HuH-7.5 (cell line): Measurements from ENCODE around the gene ZNF763.
"Not testable (repeated sequence)": the region's sequence is repeated elsewhere in the genome, so short reads cannot be mapped to it uniquely, and the experiment has no call there.

Experiments used
- DNase-seq: peaks from one replicate; pipeline ENCODE4 v3.0.0; 2011; ENCODE audit warnings: low spot score

ZNF763 gene

GRCh38 chr19:11973019-11973810 is 8.4 kb downstream of the ZNF763 start:
- no peak for DNase-seq

GRCh38 chr19:11978492-11979100 is 13.8 kb downstream of the ZNF763 start:
- no peak for DNase-seq

DNA sequence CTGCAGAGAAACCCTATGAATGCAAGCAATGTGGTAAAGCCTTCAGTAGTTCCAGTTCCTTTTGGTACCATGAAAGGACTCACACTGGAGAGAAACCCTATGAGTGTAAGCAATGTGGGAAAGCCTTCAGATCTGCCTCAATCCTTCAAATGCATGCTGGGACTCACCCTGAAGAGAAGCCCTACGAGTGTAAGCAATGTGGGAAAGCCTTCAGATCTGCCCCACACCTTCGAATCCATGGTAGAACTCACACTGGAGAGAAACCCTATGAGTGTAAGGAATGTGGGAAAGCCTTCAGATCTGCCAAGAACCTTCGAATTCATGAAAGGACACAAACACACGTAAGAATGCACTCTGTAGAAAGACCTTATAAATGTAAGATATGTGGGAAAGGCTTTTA is 14.7 kb downstream of the ZNF763 start:
- DNase-seq: no peak

DNA sequence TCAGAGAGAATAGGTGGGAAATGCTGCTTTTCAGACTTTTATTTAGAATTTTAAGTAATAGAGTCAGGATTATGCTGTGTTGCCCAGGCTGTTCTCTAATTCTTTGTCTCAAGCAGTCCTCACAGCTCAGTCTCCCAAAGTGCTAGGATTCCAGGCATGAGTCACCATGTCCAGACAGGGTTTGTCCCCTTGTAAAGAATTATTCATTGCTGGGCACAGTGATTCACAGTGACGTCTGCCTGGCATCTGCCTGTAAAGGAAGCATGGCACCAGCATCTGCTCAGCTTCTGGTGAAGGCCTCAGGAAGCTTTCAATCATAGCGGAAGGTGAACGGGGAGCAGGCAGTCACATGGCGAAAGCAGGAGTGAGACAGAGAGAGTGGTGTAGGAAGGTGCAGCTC is 17.7 kb downstream of the ZNF763 start:
- no peak for DNase-seq

DNA sequence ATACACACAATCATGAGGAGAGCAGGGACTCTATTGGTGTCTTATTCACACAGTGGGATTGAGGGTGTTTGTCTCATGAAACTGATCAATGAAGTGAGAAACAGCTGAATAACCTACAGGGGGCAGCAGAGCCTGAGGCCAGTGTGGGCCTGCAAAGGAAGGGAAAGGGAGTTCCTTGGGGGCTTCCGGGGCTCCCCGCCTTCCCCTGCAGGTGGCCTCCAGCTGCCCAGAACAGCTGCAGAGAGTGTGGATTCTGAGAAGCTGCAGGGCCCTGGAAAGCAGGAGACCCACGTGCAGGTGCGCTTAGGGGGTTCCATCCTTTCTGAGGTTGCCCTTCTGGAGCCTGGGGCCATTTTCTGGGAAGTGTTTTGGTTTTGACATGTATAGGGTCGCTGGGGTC is 20.1 kb downstream of the ZNF763 start:
- DNase-seq: no peak

DNA sequence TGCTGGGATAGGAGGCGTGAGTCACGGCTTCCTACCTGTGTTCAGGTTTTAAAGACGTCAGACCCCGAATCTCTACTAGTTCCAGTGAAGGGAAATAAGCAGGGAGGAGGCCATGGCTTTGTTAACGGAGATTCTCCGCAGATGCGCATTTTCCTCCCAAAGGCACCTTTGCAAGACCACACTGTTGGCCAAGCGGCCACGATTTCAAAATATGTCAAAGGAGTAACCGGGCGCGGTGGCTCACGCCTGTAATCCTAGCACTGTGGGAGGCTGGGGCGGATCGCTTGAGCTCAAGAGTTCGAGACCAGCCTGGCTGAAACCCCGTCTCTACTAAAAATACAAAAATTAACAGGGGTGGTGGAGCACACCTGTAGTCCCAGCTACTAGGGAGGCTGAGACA is 21.9 kb downstream of the ZNF763 start:
- no peak for DNase-seq

- DNase-seq: peak; percentile 78
These were observed 22.8 kb downstream of the ZNF763 start for GRCh38 chr19:11987405-11988281.

DNA sequence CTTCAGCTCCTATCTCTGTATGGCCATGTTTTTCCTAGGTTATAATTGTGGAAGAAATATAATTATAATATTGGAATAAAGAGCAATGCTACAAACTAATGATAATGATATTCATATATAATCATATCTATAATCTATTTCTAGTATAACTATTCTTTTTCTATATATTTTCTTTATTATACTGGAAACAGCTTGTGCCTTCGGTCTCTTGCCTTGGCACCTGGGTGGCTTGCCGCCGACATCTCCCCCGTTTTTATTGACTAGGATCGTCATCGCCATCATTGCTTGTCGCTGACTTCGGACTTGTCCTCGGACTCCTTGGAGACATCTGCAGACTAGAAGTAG is 24.2 kb downstream of the ZNF763 start:
- no peak for DNase-seq

DNA sequence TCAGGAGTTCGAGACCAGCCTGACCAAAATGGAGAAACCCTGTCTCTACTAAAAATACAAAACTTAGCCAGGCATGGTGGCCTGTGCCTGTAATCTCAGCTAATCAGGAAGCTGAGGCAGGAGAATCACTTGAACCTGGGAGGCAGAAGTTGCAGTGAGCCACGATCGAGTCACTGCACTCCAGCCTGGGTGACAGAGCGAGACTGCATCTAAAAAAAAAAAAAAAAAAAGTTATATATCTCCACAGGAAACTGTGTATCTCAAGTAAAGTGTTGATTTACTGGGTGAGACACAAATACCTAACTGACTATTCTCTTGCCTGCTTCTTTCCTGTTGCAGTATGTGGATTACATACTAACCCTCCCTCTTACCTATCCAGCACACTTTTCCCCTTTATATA is 27.1 kb downstream of the ZNF763 start:
- DNase-seq: not testable (repeated sequence)

- no peak for DNase-seq
These were observed 30.3 kb downstream of the ZNF763 start for GRCh38 chr19:11995174-11995573.

- DNase-seq: no peak
These were observed 35.5 kb downstream of the ZNF763 start for GRCh38 chr19:12000152-12000981.

DNA sequence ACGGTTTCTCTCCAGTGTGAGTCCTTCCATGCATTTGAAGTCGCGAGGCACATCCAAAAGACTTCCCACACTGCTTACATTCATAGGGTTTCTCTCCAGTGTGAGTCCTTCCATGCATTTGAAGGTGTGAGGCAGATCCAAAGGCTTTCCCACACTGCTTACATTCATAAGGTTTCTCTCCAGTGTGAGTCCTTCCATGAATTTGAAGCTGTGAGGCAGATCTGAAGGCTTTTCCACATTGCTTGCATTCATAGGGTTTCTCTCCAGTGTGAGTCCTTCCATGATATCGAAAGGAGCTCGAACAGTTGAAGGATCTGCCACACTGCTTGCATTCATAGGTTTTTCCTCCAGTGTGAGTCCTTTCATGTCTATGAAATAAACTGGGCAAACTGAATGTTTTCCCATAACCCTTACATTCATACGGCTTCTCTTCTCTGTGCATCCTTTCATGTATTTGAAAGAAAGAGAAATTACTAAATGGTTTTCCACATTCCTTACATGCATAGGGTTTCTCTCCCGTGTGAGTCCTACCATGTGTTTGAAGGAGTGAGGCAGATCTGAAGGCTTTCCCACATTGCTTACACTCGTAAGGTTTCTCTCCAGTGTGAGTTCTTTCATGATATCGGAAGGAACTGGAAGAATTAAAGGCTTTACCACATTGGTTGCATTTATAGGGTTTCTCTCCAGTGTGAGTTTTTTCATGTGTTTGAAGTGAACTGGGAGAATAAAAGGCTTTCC is 50.3 kb downstream of the ZNF763 start:
- no peak for DNase-seq

DNA sequence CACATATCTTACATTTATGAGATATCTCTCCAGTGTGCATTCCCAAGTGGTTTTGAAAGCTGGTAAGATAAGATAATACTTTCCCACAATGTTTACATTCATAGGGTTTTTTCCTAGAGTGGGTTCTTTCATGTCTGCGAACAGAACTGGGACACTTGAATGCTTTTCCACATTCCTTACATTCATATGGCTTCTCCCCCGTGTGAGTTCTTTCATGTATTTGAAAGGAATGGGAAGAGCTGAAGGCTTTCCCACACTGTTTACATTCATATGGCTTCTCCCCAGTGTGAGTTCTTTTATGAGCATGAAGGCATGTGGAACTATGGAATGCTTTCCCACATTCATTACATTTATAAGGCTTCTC is 50.9 kb downstream of the ZNF763 start:
- no peak for DNase-seq
